Prostate gland (tissue), 2 donors: ENCODE measurements around the gene PCDH9.

Source experiments
- POLR2A ChIP-seq: fragments of 450-650 bp; IDR thresholded peaks from one replicate; pipeline ENCODE4 v1.6.1; 2016; ENCODE audit warnings: antibody characterized with exemption, mild to moderate bottlenecking
- POLR2AphosphoS5 ChIP-seq: sonication (generic); formaldehyde crosslinking; IDR thresholded peaks from one replicate; pipeline ENCODE4 v1.6.1; 2017; ENCODE audit warnings: antibody characterized with exemption
- TF ChIP-seq, protein P1 (sequence below), 4 experiments: fragments of 200-600 bp in 2 of 4; fragments of 450-650 bp in 2 of 4; sonication (generic) in 2 of 4; IDR thresholded peaks; 1 replicate in 3 of 4; 2 replicates in 1 of 4; pipeline ENCODE4 v1.5.1; 2016 to 2019; ENCODE audit warnings: antibody characterized with exemption in 4 of 4, mild to moderate bottlenecking in 2 of 4, moderate library complexity in 2 of 4

- TF ChIP-seq POLR2A, result no peak
- TF ChIP-seq, protein P1, sequence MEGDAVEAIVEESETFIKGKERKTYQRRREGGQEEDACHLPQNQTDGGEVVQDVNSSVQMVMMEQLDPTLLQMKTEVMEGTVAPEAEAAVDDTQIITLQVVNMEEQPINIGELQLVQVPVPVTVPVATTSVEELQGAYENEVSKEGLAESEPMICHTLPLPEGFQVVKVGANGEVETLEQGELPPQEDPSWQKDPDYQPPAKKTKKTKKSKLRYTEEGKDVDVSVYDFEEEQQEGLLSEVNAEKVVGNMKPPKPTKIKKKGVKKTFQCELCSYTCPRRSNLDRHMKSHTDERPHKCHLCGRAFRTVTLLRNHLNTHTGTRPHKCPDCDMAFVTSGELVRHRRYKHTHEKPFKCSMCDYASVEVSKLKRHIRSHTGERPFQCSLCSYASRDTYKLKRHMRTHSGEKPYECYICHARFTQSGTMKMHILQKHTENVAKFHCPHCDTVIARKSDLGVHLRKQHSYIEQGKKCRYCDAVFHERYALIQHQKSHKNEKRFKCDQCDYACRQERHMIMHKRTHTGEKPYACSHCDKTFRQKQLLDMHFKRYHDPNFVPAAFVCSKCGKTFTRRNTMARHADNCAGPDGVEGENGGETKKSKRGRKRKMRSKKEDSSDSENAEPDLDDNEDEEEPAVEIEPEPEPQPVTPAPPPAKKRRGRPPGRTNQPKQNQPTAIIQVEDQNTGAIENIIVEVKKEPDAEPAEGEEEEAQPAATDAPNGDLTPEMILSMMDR (IDR thresholded peaks at IDR 0.05), result no peak
- no peak for TF ChIP-seq POLR2AphosphoS5
Observed at GRCh38 chr13:66322193-66322740, 907.9 kb downstream of the PCDH9 start.
